Measurements from ENCODE around the gene OR5AN1. TPM values are rescaled to one million over a fixed set of nuclear protein-coding genes. Genes with fewer than 3 reads are reported as not detected.

OR5AN1 gene
- total and polyA plus RNA-seq, 2 of the 8 experiments (the other 6 are each of a cell fraction or from before 2014, with no cell fraction given): not detected

- POLR2A ChIA-PET (ENCODE audit: partially characterized antibody): no interaction called here
- Histone ChIP-seq H2AFZ (ENCODE audit: low read length) (no peak overlapping the region), H2BK12ac (ENCODE audit: low read depth, low read length) (no peak overlapping the region), H3K4ac (replicated peaks; ENCODE audit: insufficient read length, low read depth, low read length) (no peak overlapping the region), H3K23me2 (ENCODE audit: low read depth, low read length) (no peaks in the 10 kb centered on the region), H4K20me1 (replicated peaks in 1 of 2; ENCODE audit: control insufficient read depth in 1 of 2, insufficient read depth in 2 of 2, low read length in 2 of 2) (no peaks in the 10 kb centered on the region), H2BK120ac (replicated peaks; ENCODE audit: low read depth, low read length) (no peak overlapping the region), H3K4me2 (ENCODE audit: insufficient read depth in 1 of 2, low read depth in 2 of 2, low read length in 2 of 2) (no peak overlapping the region), H4K8ac (ENCODE audit: extremely low read depth, insufficient read depth, low read length) (no peak overlapping the region), H2BK20ac (ENCODE audit: low read length) (no peak overlapping the region), H4K5ac (ENCODE audit: insufficient read length, low read depth, low read length) (no peak overlapping the region), H3K56ac (replicated peaks; ENCODE audit: insufficient read length, low read depth, low read length) (no peak overlapping the region), H2AK5ac (ENCODE audit: low read depth, low read length) (no peak overlapping the region), H3K4me1 (replicated peaks in 1 of 4; ENCODE audit: control insufficient read depth in 3 of 4, insufficient read depth in 4 of 4, low read length in 3 of 4) (no peaks in the 10 kb centered on the region), H3K18ac (ENCODE audit: extremely low read depth, low read length) (no peak overlapping the region), H3K9me3 (ENCODE audit: insufficient read depth in 2 of 2, low read depth in 1 of 2, low read length in 1 of 2) (no peaks in the 10 kb centered on the region), H3K14ac (ENCODE audit: insufficient read length) (no peak overlapping the region), H3K79me1 (ENCODE audit: low read depth, low read length) (no peaks in the 10 kb centered on the region), H3K23ac (ENCODE audit: insufficient read length) (no peak overlapping the region), H3K9ac (replicated peaks in 1 of 4; ENCODE audit: extremely low read depth in 1 of 4, low read depth in 3 of 4, low read length in 3 of 4) (no peak overlapping the region), H3K4me3 (ENCODE audit: extremely low read depth in 1 of 4, insufficient read depth in 2 of 4, low read depth in 3 of 4, low read length in 4 of 4) (no peak overlapping the region), H3K27ac (ENCODE audit: low read depth, low read length) (no peak overlapping the region), H3K27me3 (replicated peaks in 1 of 4; ENCODE audit: control insufficient read depth in 3 of 4, extremely low read depth in 1 of 4, insufficient read depth in 3 of 4, low read length in 3 of 4) (no peaks in the 10 kb centered on the region), H3K79me2 (ENCODE audit: control insufficient read depth in 1 of 2, insufficient read depth in 2 of 2, low read length in 2 of 2) (no peaks in the 10 kb centered on the region), H2BK5ac (ENCODE audit: low read depth, low read length) (no peak overlapping the region), H4K91ac (replicated peaks; ENCODE audit: insufficient read length, low read length) (no peak overlapping the region), H3K36me3 (ENCODE audit: control insufficient read depth in 2 of 4, insufficient read depth in 4 of 4, low read length in 3 of 4) (no peaks in the 10 kb centered on the region), H2BK15ac (ENCODE audit: low read length) (no peak overlapping the region)
- no peak for FAIRE-seq
- DNase-seq (ENCODE audit: low read depth in 1 of 2, low spot score in 2 of 2): no peak
- 82% methylated on average over 5 of the region's 5 CpGs; no CpG with 5 or more reads in 1 of the 2 experiments for WGBS, 2 experiments (ENCODE audit: extremely low coverage in 1 of 2, insufficient coverage in 1 of 2, insufficient read length in 1 of 2, insufficient replicate concordance in 2 of 2, low coverage in 1 of 2, low lambda C conversion rate in 2 of 2, missing lambda C conversion rate in 1 of 2)
- CTCF ChIA-PET (ENCODE audit: partially characterized antibody): no interaction called here
- no peak for TF ChIP-seq EZH2 (IDR thresholded peaks at IDR 0.05; ENCODE audit: low read depth, low read length, severe bottlenecking)
- no peak for TF ChIP-seq RAD21 (IDR thresholded peaks at IDR 0.05 in 1 of 2, conservative IDR thresholded peaks at IDR 0.05 in 1 of 2; ENCODE audit: low read depth in 2 of 2, low read length in 2 of 2)
- TF ChIP-seq NRF1 (IDR thresholded peaks at IDR 0.05; ENCODE audit: low read depth, low read length): no peak
Measured at GRCh38 chr11:59336176-59336575, 22.5 kb upstream of the OR5AN1 start.

Measured in H1 (cell line).